Natural killer cell (primary cell): ENCODE measurements around the gene LSAMP. TPM values are rescaled to one million over a fixed set of nuclear protein-coding genes. Genes with fewer than 3 reads are reported as not detected.

ENCODE experiments used
- ATAC-seq, 3 donors: fragments of 150-1000 bp in 2 of 3; fragments of 200-7000 bp in 1 of 3; cut with Tn5 transposase; 1 replicate in 1 of 3; 2 replicates in 2 of 3; pipeline ENCODE4 v1.10.0; 2021; ENCODE audit warnings: mild to moderate bottlenecking in 2 of 3, moderate library complexity in 2 of 3
- DNase-seq, 2 donors: peaks; one replicate each; pipeline versions ENCODE4 v3.0.0 to v3.0.0-alpha.2; 2013 to 2021; ENCODE audit warnings: mixed read lengths in 1 of 2
- H3K27ac ChIP-seq: one replicate; pipeline ENCODE4 v1.5.1; 2013; ENCODE audit warnings: mild to moderate bottlenecking, low read length
- H3K27me3 ChIP-seq: one replicate; pipeline ENCODE4 v1.6.1; 2013; ENCODE audit warnings: low read length; ENCODE audit not compliant: control insufficient read depth, insufficient read depth
- H3K36me3 ChIP-seq: one replicate; pipeline ENCODE4 v1.6.1; 2013; ENCODE audit warnings: low read length; ENCODE audit not compliant: control insufficient read depth, insufficient read depth
- H3K4me1 ChIP-seq: one replicate; pipeline ENCODE4 v1.6.1; 2013; ENCODE audit warnings: low read length; ENCODE audit not compliant: control insufficient read depth, insufficient read depth
- H3K4me3 ChIP-seq: one replicate; pipeline ENCODE4 v1.5.1; 2013; ENCODE audit warnings: low read length
- H3K9me3 ChIP-seq: one replicate; pipeline ENCODE4 v1.6.1; 2013; ENCODE audit warnings: low read length; ENCODE audit not compliant: control insufficient read depth, insufficient read depth
- H3K27ac Mint-ChIP-seq, 2 donors: one replicate each; pipeline ENCODE4 v1.8.0; 2022; ENCODE audit warnings: mild to moderate bottlenecking in 2 of 2, mixed read lengths in 2 of 2, moderate library complexity in 1 of 2
- H3K27me3 Mint-ChIP-seq, 2 donors: one replicate each; pipeline ENCODE4 v1.8.0; 2022; ENCODE audit warnings: low read depth in 2 of 2, mixed read lengths in 2 of 2
- H3K36me3 Mint-ChIP-seq: one replicate; pipeline ENCODE4 v1.8.0; 2022; ENCODE audit warnings: mixed read lengths
- H3K4me1 Mint-ChIP-seq, 2 donors: one replicate each; pipeline ENCODE4 v1.8.0; 2022; ENCODE audit warnings: mixed read lengths in 2 of 2
- H3K4me3 Mint-ChIP-seq: one replicate; pipeline ENCODE4 v1.8.0; 2022; ENCODE audit warnings: mild to moderate bottlenecking, moderate library complexity, mixed read lengths
- H3K9me3 Mint-ChIP-seq, 2 donors: one replicate each; pipeline ENCODE4 v1.8.0; 2022; ENCODE audit warnings: mixed read lengths in 2 of 2
- WGBS: methylation state at CpG from one replicate; pipeline ENCODE4 v1.1.7; 2013; ENCODE audit warnings: missing lambda C conversion rate; ENCODE audit not compliant: insufficient coverage; 5-methylcytosine and 5-hydroxymethylcytosine counted together
- intact Hi-C: fragments of 100-400 bp; cut with micrococcal nuclease; formaldehyde crosslinking; loops from one replicate; pipeline ENCODE4 v1.14.2; 2022
- total RNA-seq, 4 donors: library from RNA; stranded (reverse); fragments of 120-200 nt in 1 of 4; gene quantifications; one replicate each; pipeline versions ENCODE4 v1.2.3 to v1.2.4, GENCODE V29; 2013 to 2022
- TF ChIP-seq, protein P1 (sequence below): fragments of 200-600 bp; IDR thresholded peaks from one replicate; pipeline ENCODE4 v1.8.0; 2022; ENCODE audit warnings: antibody characterized with exemption

The LSAMP gene
- total RNA-seq, 3 donors from 2014 or later (not counting 1 experiment from before 2014, with no cell fraction given), result not detected

DNA sequence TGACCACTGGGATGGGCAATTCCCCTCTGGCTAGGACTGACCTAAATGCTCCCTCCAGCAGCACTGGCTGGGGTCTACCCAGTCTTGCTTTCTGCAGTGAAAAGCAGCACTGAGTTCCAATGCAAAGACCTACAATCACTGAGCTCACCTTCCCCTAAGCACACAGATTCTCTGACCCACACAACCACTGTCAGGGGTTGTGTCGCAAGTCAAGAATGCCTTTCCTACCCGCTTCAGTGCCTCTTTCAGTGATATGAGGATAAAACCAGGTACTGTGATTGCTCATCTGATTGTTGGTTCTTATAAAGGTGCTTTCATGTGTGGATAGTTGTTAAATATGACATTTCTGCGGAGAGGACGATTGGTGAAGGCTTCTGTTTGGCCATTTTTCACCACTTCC is 476.4 kb downstream of the LSAMP start:
- H3K27ac ChIP-seq, result no peak overlapping the region
- Mint-ChIP-seq H3K27me3 (no peaks in the 10 kb centered on the region), H3K4me3 (no peak overlapping the region), H3K36me3 (no peaks in the 10 kb centered on the region), H3K27ac (no peak overlapping the region), H3K4me1 (no peaks in the 10 kb centered on the region), H3K9me3 (peaks cover 3 to 6% of the 10 kb centered on the region in 2 donors)
- H3K4me1 ChIP-seq, result no peaks in the 10 kb centered on the region
- H3K9me3 ChIP-seq, result no peaks in the 10 kb centered on the region
- intact Hi-C loops, result no loop called here
- DNase-seq (no peak), ATAC-seq (no peak)
- TF ChIP-seq, protein P1, sequence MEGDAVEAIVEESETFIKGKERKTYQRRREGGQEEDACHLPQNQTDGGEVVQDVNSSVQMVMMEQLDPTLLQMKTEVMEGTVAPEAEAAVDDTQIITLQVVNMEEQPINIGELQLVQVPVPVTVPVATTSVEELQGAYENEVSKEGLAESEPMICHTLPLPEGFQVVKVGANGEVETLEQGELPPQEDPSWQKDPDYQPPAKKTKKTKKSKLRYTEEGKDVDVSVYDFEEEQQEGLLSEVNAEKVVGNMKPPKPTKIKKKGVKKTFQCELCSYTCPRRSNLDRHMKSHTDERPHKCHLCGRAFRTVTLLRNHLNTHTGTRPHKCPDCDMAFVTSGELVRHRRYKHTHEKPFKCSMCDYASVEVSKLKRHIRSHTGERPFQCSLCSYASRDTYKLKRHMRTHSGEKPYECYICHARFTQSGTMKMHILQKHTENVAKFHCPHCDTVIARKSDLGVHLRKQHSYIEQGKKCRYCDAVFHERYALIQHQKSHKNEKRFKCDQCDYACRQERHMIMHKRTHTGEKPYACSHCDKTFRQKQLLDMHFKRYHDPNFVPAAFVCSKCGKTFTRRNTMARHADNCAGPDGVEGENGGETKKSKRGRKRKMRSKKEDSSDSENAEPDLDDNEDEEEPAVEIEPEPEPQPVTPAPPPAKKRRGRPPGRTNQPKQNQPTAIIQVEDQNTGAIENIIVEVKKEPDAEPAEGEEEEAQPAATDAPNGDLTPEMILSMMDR, result no peak
- 95% methylated on average over 2 of the region's 4 CpGs for WGBS
- no peaks in the 10 kb centered on the region for H3K27me3 ChIP-seq
- no peaks in the 10 kb centered on the region for H3K36me3 ChIP-seq
- no peak overlapping the region for H3K4me3 ChIP-seq

- Mint-ChIP-seq H3K4me3 (no peak overlapping the region), H3K4me1 (no peaks in the 10 kb centered on the region), H3K27ac (no peak overlapping the region), H3K36me3 (no peaks in the 10 kb centered on the region), H3K27me3 (no peaks in the 10 kb centered on the region), H3K9me3 (peaks cover 0 to 2% of the 10 kb centered on the region in 2 donors)
- Histone ChIP-seq H3K9me3 (peaks cover 3% of the 10 kb centered on the region), H3K27me3 (no peaks in the 10 kb centered on the region), H3K4me3 (no peak overlapping the region), H3K27ac (no peak overlapping the region), H3K4me1 (no peaks in the 10 kb centered on the region), H3K36me3 (no peaks in the 10 kb centered on the region)
- intact Hi-C loops, result no loop called here
- WGBS, result 53% methylated on average over 4 of the region's 4 CpGs
- DNase-seq, result no peak
- TF ChIP-seq, protein P1, result no peak
- ATAC-seq, result no peak
Measured at GRCh38 chr3:115961380-115961779, 483.9 kb downstream of the LSAMP start.

DNA sequence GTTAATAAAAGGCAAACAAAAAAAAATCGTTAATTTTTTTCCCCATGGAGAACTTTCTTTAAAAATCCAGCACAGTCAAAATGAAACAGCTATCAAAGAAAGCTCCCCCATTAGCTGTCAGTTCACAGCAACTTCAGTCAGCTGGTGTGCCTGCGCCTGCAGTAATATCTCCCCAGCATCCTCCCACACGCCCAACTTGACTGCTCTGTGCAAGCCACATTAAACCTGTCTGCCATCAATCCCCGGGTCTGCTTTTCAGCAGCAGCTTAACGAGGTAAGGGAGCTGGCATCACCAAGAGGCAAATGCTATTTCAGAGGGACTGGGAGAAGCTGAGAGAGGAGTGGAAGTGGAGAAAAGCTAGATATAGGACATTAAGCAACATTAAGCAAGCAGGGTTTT is 484.5 kb downstream of the LSAMP start:
- no peak overlapping the region for H3K4me3 ChIP-seq
- peaks cover 3% of the 10 kb centered on the region for H3K9me3 ChIP-seq
- DNase-seq (no peak), ATAC-seq (no peak)
- Mint-ChIP-seq H3K4me1 (no peaks in the 10 kb centered on the region), H3K36me3 (no peaks in the 10 kb centered on the region), H3K27me3 (no peaks in the 10 kb centered on the region), H3K9me3 (peaks cover 0 to 2% of the 10 kb centered on the region in 2 donors), H3K27ac (no peak overlapping the region), H3K4me3 (no peak overlapping the region)
- H3K27me3 ChIP-seq, result no peaks in the 10 kb centered on the region
- intact Hi-C loops, result no loop called here
- 76% methylated on average over 5 of the region's 5 CpGs for WGBS
- no peak overlapping the region for H3K27ac ChIP-seq
- no peaks in the 10 kb centered on the region for H3K4me1 ChIP-seq
- H3K36me3 ChIP-seq, result no peaks in the 10 kb centered on the region
- TF ChIP-seq, protein P1, result no peak

GRCh38 chr3:115958526-115958925 is 486.8 kb downstream of the LSAMP start:
- H3K9me3 ChIP-seq, result peaks cover 3% of the 10 kb centered on the region
- Mint-ChIP-seq H3K36me3 (no peaks in the 10 kb centered on the region), H3K9me3 (peaks cover 2 to 6% of the 10 kb centered on the region in 2 donors), H3K27ac (no peak overlapping the region), H3K4me1 (no peaks in the 10 kb centered on the region), H3K4me3 (no peak overlapping the region), H3K27me3 (no peaks in the 10 kb centered on the region)
- intact Hi-C loops, result no loop called here
- DNase-seq (no peak), ATAC-seq (no peak)
- H3K36me3 ChIP-seq, result no peaks in the 10 kb centered on the region
- whole genome bisulfite sequencing, result 83% methylated on average over 1 of the region's 5 CpGs
- TF ChIP-seq, protein P1, result no peak
- no peak overlapping the region for H3K4me3 ChIP-seq
- no peaks in the 10 kb centered on the region for H3K4me1 ChIP-seq
- no peak overlapping the region for H3K27ac ChIP-seq
- no peaks in the 10 kb centered on the region for H3K27me3 ChIP-seq
